HG03439 (cell line): ENCODE measurements around the gene GPC1.
"Not testable (repeated sequence)": the region's sequence is repeated elsewhere in the genome, so short reads cannot be mapped to it uniquely, and the experiment has no call there.

Source experiments
- ATAC-seq: cut with Tn5 transposase; IDR thresholded peaks from one replicate; pipeline ENCODE4 v1.9.1; 2021; ENCODE audit warnings: mild to moderate bottlenecking, moderate library complexity; ENCODE audit not compliant: unreplicated experiment

GPC1 gene

GRCh38 chr2:240435457-240435947, at the start of gene GPC1:
TSS of gene GPC1 (plus strand) at chr2:240435663. CDS start at chr2:240435919, 256 bp downstream.
- ATAC-seq = peak; percentile 53

- no peak for ATAC-seq
Observed at GRCh38 chr2:240386326-240386725, 49.1 kb upstream of the GPC1 start.

- not testable (repeated sequence) for ATAC-seq
Observed at GRCh38 chr2:240386743-240387142, 48.7 kb upstream of the GPC1 start.

- no peak for ATAC-seq
Observed at GRCh38 chr2:240387325-240387668, 48.2 kb upstream of the GPC1 start.

GRCh38 chr2:240387669-240388358, 47.6 kb upstream of the GPC1 start:
- no peak for ATAC-seq

GRCh38 chr2:240388471-240389301, 46.8 kb upstream of the GPC1 start:
- ATAC-seq = no peak

GRCh38 chr2:240389302-240389805, 46.1 kb upstream of the GPC1 start:
- no peak for ATAC-seq

- ATAC-seq = no peak
Observed at GRCh38 chr2:240390091-240391073, 45.1 kb upstream of the GPC1 start.

GRCh38 chr2:240391111-240392051, 44.1 kb upstream of the GPC1 start:
- no peak for ATAC-seq

GRCh38 chr2:240392084-240392947, 43.1 kb upstream of the GPC1 start:
- no peak for ATAC-seq

GRCh38 chr2:240392948-240393830, 42.3 kb upstream of the GPC1 start:
- ATAC-seq = no peak

GRCh38 chr2:240393831-240394410, 41.5 kb upstream of the GPC1 start:
- no peak for ATAC-seq

GRCh38 chr2:240394549-240394948, 40.9 kb upstream of the GPC1 start:
- no peak for ATAC-seq

- ATAC-seq = no peak
Observed at GRCh38 chr2:240395448-240395847, 40.0 kb upstream of the GPC1 start.

- ATAC-seq = no peak
Observed at GRCh38 chr2:240395896-240396622, 39.4 kb upstream of the GPC1 start.

GRCh38 chr2:240396623-240397541, 38.6 kb upstream of the GPC1 start:
- ATAC-seq = no peak
